Uterus (tissue), 4 donors: ENCODE results near the gene C19orf25. TPM values are rescaled to one million over a fixed set of nuclear protein-coding genes. Genes with fewer than 3 reads are reported as not detected.

ENCODE experiments used
- DNase-seq, 2 donors: peaks; one replicate each; pipeline ENCODE4 v3.0.0-alpha.2; 2019 to 2020
- H3K27ac ChIP-seq, 2 donors: fragments of 200-600 bp; sonication (generic); 1 replicate in 1 of 2; 2 replicates in 1 of 2; pipeline ENCODE4 v1.5.1; 2016 to 2018
- H3K27me3 ChIP-seq, 2 donors: fragments of 200-600 bp; sonication (generic); one replicate each; pipeline ENCODE4 v1.5.1; 2018 to 2019; ENCODE audit warnings: control low read depth in 1 of 2
- H3K36me3 ChIP-seq, 2 donors: fragments of 200-600 bp; sonication (generic); one replicate each; pipeline ENCODE4 v1.5.1; 2019; ENCODE audit warnings: control low read depth in 1 of 2
- H3K4me1 ChIP-seq, 2 donors: fragments of 200-600 bp; sonication (generic); one replicate each; pipeline ENCODE4 v1.5.1; 2018 to 2019; ENCODE audit warnings: control low read depth in 1 of 2
- H3K4me3 ChIP-seq, 2 donors: fragments of 200-600 bp; sonication (generic); 1 replicate in 1 of 2; 2 replicates in 1 of 2; pipeline ENCODE4 v1.5.1; 2018 to 2019; ENCODE audit warnings: mild to moderate bottlenecking in 1 of 2
- H3K9me3 ChIP-seq, 2 donors: fragments of 200-600 bp; sonication (generic); one replicate each; pipeline ENCODE4 v1.5.1; 2019; ENCODE audit warnings: control low read depth in 1 of 2
- CTCF ChIP-seq, 4 experiments: fragments of 200-600 bp in 2 of 4; fragments of 450-650 bp in 2 of 4; sonication (generic) in 2 of 4; IDR thresholded peaks; one replicate each; pipeline ENCODE4 v1.5.1; 2016 to 2019; ENCODE audit warnings: antibody characterized with exemption in 4 of 4, mild to moderate bottlenecking in 2 of 4, moderate library complexity in 1 of 4
- POLR2A ChIP-seq, 2 donors: fragments of 450-650 bp; IDR thresholded peaks; one replicate each; pipeline ENCODE4 v1.6.1; 2016; ENCODE audit warnings: antibody characterized with exemption in 2 of 2, mild to moderate bottlenecking in 1 of 2, moderate library complexity in 1 of 2
- intact Hi-C: fragments of 100-400 bp; cut with DNase I; formaldehyde crosslinking; loops from one replicate; pipeline ENCODE4 v1.15.1; 2023; ENCODE audit warnings: low total_unique reads
- total RNA-seq, 4 donors: library from RNA; depleted of rRNA in 3 of 4; stranded (reverse); fragments of >200 nt in 3 of 4; gene quantifications; one replicate each; pipeline versions ENCODE4 v1.1.0 to v1.2.4, GENCODE V29; 2014 to 2023
- donor health status: DM: yes; HTN: yes; CAD: no.

The C19orf25 gene
- total RNA-seq, 4 donors from 2014 or later, result 17.7 to 32.9 (median 28.9) TPM

GRCh38 chr19:1450735-1451731 is 28.0 kb downstream of the C19orf25 start:
- TF ChIP-seq POLR2A (IDR thresholded peaks at IDR 0.05), result no peak
- TF ChIP-seq CTCF (IDR thresholded peaks at IDR 0.05), result no peak
- H3K9me3 ChIP-seq, result no peaks in the 10 kb centered on the region
- H3K4me3 ChIP-seq, result no peak overlapping the region
- intact Hi-C loops, result no loop called here
- no peak overlapping the region for H3K27ac ChIP-seq
- H3K36me3 ChIP-seq, result no peaks in the 10 kb centered on the region
- peaks cover 42 to 67% of the 10 kb centered on the region in 2 donors for H3K27me3 ChIP-seq
- DNase-seq, result no peak
- peaks cover 0 to 24% of the 10 kb centered on the region in 2 donors for H3K4me1 ChIP-seq

DNA sequence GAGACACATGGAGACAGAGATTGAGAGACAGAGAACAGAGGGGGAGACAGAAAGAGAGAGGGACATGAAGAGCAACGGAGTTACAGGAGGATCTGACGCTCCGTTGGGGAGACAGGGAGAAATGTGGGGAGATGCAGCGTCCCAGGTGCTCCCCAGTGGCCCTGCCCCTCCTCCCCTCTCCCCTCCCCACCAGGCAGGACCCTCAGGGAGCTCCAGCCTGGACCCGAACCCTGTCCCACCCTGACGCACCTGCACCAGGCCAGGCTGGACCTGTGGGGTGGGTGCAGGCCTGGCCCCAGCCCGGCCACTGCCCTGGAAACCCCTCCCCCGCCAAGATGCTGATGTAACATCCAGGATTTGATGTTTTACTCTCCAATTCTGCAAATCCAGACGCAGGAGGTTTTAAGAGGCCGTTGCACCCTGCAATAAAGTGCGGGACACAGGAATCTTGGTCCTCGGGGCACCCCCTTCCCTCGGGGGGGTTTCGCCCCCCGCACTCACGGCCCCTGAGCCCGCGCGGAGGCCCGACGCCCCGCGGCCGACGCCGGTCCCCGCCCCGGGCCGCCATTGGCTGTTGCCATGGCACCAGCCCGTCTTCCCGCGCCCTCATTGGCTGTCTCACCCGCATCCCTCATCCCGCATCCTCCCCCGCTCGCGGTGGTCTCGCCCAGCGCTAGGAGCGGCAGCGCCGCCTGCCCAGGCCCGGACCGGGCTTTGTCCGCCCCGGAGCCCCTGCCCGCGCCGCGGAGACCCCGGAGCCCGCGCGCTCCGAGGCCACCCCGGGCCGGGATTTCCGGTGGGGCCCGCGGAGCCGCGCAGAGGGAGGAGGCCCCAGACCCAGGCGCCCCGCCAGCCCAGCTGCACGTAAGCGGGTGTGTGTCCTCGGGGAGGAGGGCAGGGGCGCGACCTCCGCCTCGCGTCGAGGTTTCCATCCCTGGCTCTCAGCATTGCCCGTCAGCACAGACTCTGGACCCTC is 29.3 kb downstream of the C19orf25 start, which contains the start of gene APC2:
Gene APC2, plus strand, starts transcription at position 655 of the 976 bp plus-strand sequence. CDS start 2,881 bp downstream, outside the sequence.
- intact Hi-C loops, result no loop called here
- Histone ChIP-seq H3K9me3 (no peaks in the 10 kb centered on the region), H3K36me3 (no peaks in the 10 kb centered on the region), H3K4me1 (peaks cover 0 to 27% of the 10 kb centered on the region in 2 donors), H3K27me3 (peaks cover 37 to 61% of the 10 kb centered on the region in 2 donors), H3K4me3 (no peak within 1 kb of the TSS), H3K27ac (no peak within 1 kb of the TSS)
- TF ChIP-seq CTCF (IDR thresholded peaks at IDR 0.05), result no peak
- no peak for DNase-seq

GRCh38 chr19:1447944-1448343 is 31.1 kb downstream of the C19orf25 start:
- TF ChIP-seq CTCF (IDR thresholded peaks at IDR 0.05), result no peak
- TF ChIP-seq POLR2A (IDR thresholded peaks at IDR 0.05), result no peak
- no peak overlapping the region for H3K27ac ChIP-seq
- no peak for DNase-seq
- no peak overlapping the region for H3K4me3 ChIP-seq
- no peaks in the 10 kb centered on the region for H3K36me3 ChIP-seq
- H3K27me3 ChIP-seq, result peaks cover 27 to 47% of the 10 kb centered on the region in 2 donors
- H3K9me3 ChIP-seq, result no peaks in the 10 kb centered on the region
- peaks cover 0 to 17% of the 10 kb centered on the region in 2 donors for H3K4me1 ChIP-seq
- intact Hi-C loops, result no loop called here

- TF ChIP-seq POLR2A (IDR thresholded peaks at IDR 0.05), result no peak
- TF ChIP-seq CTCF (IDR thresholded peaks at IDR 0.05), result no peak
- no peak overlapping the region for H3K4me3 ChIP-seq
- H3K36me3 ChIP-seq, result no peaks in the 10 kb centered on the region
- H3K27me3 ChIP-seq, result peaks cover 27 to 43% of the 10 kb centered on the region in 2 donors
- H3K9me3 ChIP-seq, result no peaks in the 10 kb centered on the region
- H3K27ac ChIP-seq, result no peak overlapping the region
- intact Hi-C loops, result no loop called here
- no peak for DNase-seq
- peaks cover 0 to 15% of the 10 kb centered on the region in 2 donors for H3K4me1 ChIP-seq
Measured at GRCh38 chr19:1447504-1447903, 31.5 kb downstream of the C19orf25 start.
